Upper lobe of right lung (tissue), 1 donor: ENCODE results near the gene ADAR. TPM values are rescaled to one million over a fixed set of nuclear protein-coding genes. Genes with fewer than 3 reads are reported as not detected.

ENCODE experiments used
- ATAC-seq: fragments of 200-7000 bp; cut with Tn5 transposase; one replicate; pipeline ENCODE4 v1.9.1; 2020; ENCODE audit warnings: mild to moderate bottlenecking, moderate library complexity
- DNase-seq: peaks from one replicate; pipeline ENCODE4 v3.0.0-alpha.2; 2020
- H3K27ac ChIP-seq: fragments of 200-600 bp; one replicate; pipeline ENCODE4 v1.8.0; 2022
- H3K27me3 ChIP-seq: fragments of 200-600 bp; one replicate; pipeline ENCODE4 v1.8.0; 2022; ENCODE audit warnings: mild to moderate bottlenecking
- H3K36me3 ChIP-seq: fragments of 200-600 bp; one replicate; pipeline ENCODE4 v1.8.0; 2022
- H3K4me1 ChIP-seq: fragments of 200-600 bp; one replicate; pipeline ENCODE4 v1.8.0; 2022
- H3K4me3 ChIP-seq: fragments of 200-600 bp; one replicate; pipeline ENCODE4 v1.8.0; 2022; ENCODE audit warnings: mild to moderate bottlenecking
- H3K9me3 ChIP-seq: fragments of 200-600 bp; one replicate; pipeline ENCODE4 v1.8.0; 2022
- CTCF ChIP-seq: fragments of 200-600 bp; IDR thresholded peaks from one replicate; pipeline ENCODE4 v1.8.0; 2022; ENCODE audit warnings: antibody characterized with exemption
- intact Hi-C: fragments of 100-400 bp; cut with DNase I; formaldehyde crosslinking; loops from one replicate; pipeline ENCODE4 v1.11.0; 2022
- total RNA-seq: library from RNA; stranded (reverse); fragmentation: NEBNext Ultra II Directional; extraction: Animal tissue kit (Norgen Biotek cat#: 25700); gene quantifications from one replicate; pipeline ENCODE4 v1.2.1, GENCODE V29; 2021
- donor health status: DM: no; HTN: yes; CAD: no; lungs with severe emphysema.

Gene ADAR
- total RNA-seq, 1 donor from 2014 or later: 205 TPM

DNA sequence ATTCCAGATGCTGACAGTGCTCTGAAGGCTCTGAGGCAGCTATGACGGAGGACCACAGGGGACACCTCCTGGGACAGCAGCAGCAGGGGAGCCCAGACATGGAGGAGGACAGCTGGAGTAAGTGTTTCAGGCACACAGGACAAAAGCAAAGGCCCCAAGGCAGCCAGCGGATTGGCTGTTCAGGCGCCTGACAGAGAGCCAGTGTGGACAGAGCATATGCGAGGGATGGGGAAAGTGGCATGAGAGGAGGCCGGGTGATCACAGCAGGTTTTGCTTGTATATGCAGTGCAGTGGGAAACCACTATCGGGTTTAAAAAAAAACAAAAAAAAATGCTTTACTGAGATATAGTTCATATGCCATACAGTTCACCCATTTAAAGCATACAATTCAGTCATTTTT is 21.3 kb downstream of the ADAR start:
- Histone ChIP-seq H3K36me3 (peaks cover 100% of the 10 kb centered on the region), H3K4me3 (no peak overlapping the region), H3K27me3 (no peaks in the 10 kb centered on the region), H3K4me1 (peaks cover 5% of the 10 kb centered on the region), H3K9me3 (no peaks in the 10 kb centered on the region), H3K27ac (no peak overlapping the region)
- ATAC-seq: no peak
- no peak for DNase-seq
- intact Hi-C loops: no loop called here
- TF ChIP-seq CTCF: no peak

DNA sequence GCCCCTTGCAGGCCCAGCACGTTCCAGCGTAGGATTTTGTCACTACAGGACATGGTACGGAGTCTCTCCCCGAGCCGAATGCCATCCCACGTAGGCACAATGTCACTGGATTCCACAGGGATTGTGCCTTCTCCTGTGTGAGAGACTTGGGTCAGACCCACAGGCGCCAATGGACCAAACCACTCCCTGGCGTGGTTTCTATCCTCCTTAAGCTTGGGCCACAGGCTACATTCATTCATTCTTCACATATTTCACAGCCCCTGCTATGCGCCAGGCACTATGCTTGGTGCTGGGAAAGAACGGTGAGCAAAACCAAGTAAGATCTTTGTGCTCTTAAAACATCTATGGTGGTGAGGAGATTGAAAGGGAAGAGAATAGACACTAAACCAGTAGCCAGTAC is 21.8 kb downstream of the ADAR start:
- no peak overlapping the region for H3K27ac ChIP-seq
- intact Hi-C loops: no loop called here
- no peaks in the 10 kb centered on the region for H3K9me3 ChIP-seq
- H3K4me1 ChIP-seq: peaks cover 5% of the 10 kb centered on the region
- ATAC-seq (no peak), DNase-seq (no peak)
- H3K36me3 ChIP-seq: peaks cover 100% of the 10 kb centered on the region
- H3K4me3 ChIP-seq: no peak overlapping the region
- H3K27me3 ChIP-seq: no peaks in the 10 kb centered on the region
- TF ChIP-seq CTCF: no peak

DNA sequence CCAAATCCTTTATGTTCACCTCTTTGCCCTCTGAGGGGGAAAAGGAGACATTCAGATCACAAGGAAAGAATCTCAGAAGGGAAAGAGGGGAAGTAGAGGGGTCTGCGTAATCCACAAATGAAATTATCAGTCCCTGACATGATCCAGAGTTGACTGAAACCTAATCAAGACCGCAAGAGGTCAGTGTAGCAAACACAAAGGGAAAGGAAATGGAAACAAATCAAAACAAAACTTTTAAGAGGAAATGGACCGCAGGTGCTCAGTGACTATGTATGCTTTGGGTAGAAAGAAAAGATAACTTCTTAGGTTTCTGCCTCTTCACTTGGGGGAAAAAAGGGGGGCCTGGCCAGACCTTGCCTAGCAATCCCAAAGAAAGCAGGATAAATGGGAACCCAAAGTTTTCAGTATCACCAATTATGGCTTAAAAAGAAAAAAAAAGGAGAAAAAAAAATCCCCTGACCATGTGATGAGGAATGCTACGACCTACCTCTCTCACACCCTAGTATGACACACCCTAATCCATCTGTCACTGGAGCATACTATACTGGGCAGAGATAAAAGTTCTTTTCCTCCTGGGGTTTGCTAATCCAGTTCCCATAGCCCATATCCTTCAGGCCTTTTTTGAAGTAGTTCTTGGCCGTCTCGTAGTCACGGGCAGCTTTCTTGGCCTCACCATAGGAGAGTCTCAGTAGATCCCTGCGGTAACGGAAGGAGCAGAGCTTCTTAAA is 23.6 kb downstream of the ADAR start:
- no peak for TF ChIP-seq CTCF
- Histone ChIP-seq H3K9me3 (no peaks in the 10 kb centered on the region), H3K4me1 (peaks cover 5% of the 10 kb centered on the region), H3K36me3 (peaks cover 100% of the 10 kb centered on the region), H3K4me3 (no peak overlapping the region), H3K27ac (no peak overlapping the region), H3K27me3 (no peaks in the 10 kb centered on the region)
- no peak for DNase-seq
- intact Hi-C loops: no loop called here
- ATAC-seq: no peak

GRCh38 chr1:154583773-154584172 is 24.2 kb downstream of the ADAR start:
- H3K4me3 ChIP-seq: no peak overlapping the region
- H3K36me3 ChIP-seq: peaks cover 100% of the 10 kb centered on the region
- no peak overlapping the region for H3K27ac ChIP-seq
- peaks cover 5% of the 10 kb centered on the region for H3K4me1 ChIP-seq
- TF ChIP-seq CTCF: no peak
- H3K27me3 ChIP-seq: no peaks in the 10 kb centered on the region
- ATAC-seq: no peak
- intact Hi-C loops: no loop called here
- H3K9me3 ChIP-seq: no peaks in the 10 kb centered on the region
- no peak for DNase-seq

GRCh38 chr1:154582885-154583284 is 25.1 kb downstream of the ADAR start:
- H3K27ac ChIP-seq: no peak overlapping the region
- intact Hi-C loops: no loop called here
- H3K9me3 ChIP-seq: no peaks in the 10 kb centered on the region
- peaks cover 11% of the 10 kb centered on the region for H3K4me1 ChIP-seq
- H3K36me3 ChIP-seq: peaks cover 100% of the 10 kb centered on the region
- no peaks in the 10 kb centered on the region for H3K27me3 ChIP-seq
- DNase-seq (no peak), ATAC-seq (no peak)
- TF ChIP-seq CTCF: no peak
- no peak overlapping the region for H3K4me3 ChIP-seq

DNA sequence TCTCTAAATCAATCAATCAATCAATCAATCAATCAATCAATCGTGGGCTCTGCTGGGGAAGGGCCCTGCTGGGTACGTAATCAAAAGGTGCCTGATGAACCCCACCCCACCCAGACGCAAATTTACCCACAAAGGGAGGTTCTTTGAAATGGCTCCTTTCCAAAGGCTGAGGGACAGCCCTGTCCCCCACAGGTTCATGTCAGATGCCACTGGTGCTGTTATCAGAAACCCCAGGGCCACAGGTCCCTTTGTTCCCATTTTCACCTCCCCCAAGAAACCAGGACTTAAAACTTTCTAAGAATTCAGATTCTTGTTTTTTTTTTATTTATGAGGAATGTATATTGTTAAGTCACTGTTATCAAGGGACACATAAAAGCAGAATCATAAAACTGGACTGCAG is 26.2 kb downstream of the ADAR start:
- DNase-seq (no peak), ATAC-seq (no peak)
- no peak for TF ChIP-seq CTCF
- Histone ChIP-seq H3K9me3 (no peaks in the 10 kb centered on the region), H3K27me3 (no peaks in the 10 kb centered on the region), H3K4me1 (peaks cover 16% of the 10 kb centered on the region), H3K36me3 (peaks cover 91% of the 10 kb centered on the region), H3K27ac (no peak overlapping the region), H3K4me3 (no peak overlapping the region)
- intact Hi-C loops: no loop called here
